Stimulated activated naive CD8-positive, alpha-beta T cell treated with anti-CD3 and anti-CD28 coated beads, Interleukin-15, amount 100 ng/mL, for 72 hours (primary cell): ENCODE measurements around the gene PPP4R4.
A peak's percentile ranks its signal among the peaks of the same experiment; 100 is the strongest.

Source experiments
- ATAC-seq: fragments of 150-1000 bp; cut with Tn5 transposase; 2 replicates; pipeline ENCODE4 v1.10.0; 2021; ENCODE audit warnings: mild to moderate bottlenecking, moderate library complexity
- DNase-seq, 2 donors: peaks; one replicate each; pipeline ENCODE4 v3.0.0; 2021 to 2022
- H3K27ac Mint-ChIP-seq, 2 donors: one replicate each; pipeline ENCODE4 v1.8.0; 2022; ENCODE audit warnings: mild to moderate bottlenecking in 2 of 2, mixed read lengths in 2 of 2, moderate library complexity in 2 of 2
- H3K27me3 Mint-ChIP-seq: one replicate; pipeline ENCODE4 v1.8.0; 2022; ENCODE audit warnings: mixed read lengths
- H3K4me1 Mint-ChIP-seq: one replicate; pipeline ENCODE4 v1.8.0; 2022; ENCODE audit warnings: mild to moderate bottlenecking, mixed read lengths
- H3K4me3 Mint-ChIP-seq, 2 donors: one replicate each; pipeline ENCODE4 v1.8.0; 2022; ENCODE audit warnings: mild to moderate bottlenecking in 2 of 2, mixed read lengths in 2 of 2, moderate library complexity in 1 of 2
- H3K9me3 Mint-ChIP-seq, 2 donors: one replicate each; pipeline ENCODE4 v1.8.0; 2022; ENCODE audit warnings: mixed read lengths in 2 of 2

PPP4R4 gene

DNA sequence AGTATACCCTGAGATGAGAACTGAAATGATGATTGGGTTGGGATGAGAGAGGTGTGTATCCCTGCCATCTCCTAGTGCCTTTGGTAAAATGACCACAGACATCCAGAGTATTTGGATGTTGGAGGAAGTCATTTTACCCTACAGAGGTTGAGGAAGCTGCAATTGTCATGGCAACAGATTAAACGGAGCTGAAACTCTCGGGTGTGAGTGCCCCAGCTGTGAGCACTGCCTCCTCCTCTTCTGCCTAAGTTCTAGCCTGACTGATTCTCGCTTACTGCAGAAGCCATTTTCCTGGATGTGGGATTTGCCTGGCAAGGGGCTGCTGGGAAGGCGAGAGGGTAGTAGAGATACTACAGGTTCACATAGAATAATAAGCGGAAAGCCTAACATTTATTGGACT lies 10.3 kb upstream of the PPP4R4 start:
- ATAC-seq, result no peak
- no peaks in the 10 kb centered on the region for H3K27me3 Mint-ChIP-seq
- H3K9me3 Mint-ChIP-seq, result no peaks in the 10 kb centered on the region
- DNase-seq, result no peak
- peaks cover 42% of the 10 kb centered on the region for H3K4me1 Mint-ChIP-seq
- H3K4me3 Mint-ChIP-seq, result no peak overlapping the region
- no peak overlapping the region for H3K27ac Mint-ChIP-seq

- DNase-seq, result peak in 1 of 2 donors; percentile 26
- Mint-ChIP-seq H3K4me1 (peaks cover 41% of the 10 kb centered on the region), H3K27me3 (no peaks in the 10 kb centered on the region), H3K4me3 (peak overlapping the region in 1 of 2 donors; percentile 12), H3K27ac (peak overlapping the region in 1 of 2 donors; percentile 70), H3K9me3 (no peaks in the 10 kb centered on the region)
- ATAC-seq, result peak; percentile 70
Observed at GRCh38 chr14:94164685-94165431, 9.3 kb upstream of the PPP4R4 start.

DNA sequence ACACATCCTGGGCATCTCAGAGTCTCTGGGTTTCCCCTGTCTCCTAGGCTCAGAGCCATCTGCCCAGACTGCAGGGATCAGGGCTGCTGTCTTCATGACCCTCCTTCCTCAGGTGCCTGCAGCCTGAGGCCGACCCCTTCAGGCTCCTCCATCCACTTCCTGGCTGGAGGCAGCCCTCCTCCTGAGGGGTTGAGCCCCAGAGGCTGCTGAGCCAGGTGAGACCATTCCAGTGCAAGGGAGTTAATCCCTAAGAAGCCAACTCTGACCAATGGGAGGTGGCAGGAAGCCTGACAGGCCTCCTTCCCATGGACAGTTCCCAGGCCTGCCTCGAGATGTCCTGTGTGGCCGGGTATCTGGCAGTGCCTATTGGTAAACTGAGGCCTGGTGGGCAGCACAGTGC lies 8.4 kb upstream of the PPP4R4 start:
- H3K4me1 Mint-ChIP-seq, result peaks cover 36% of the 10 kb centered on the region
- no peak for ATAC-seq
- peak overlapping the region in 1 of 2 donors; percentile 73 for H3K27ac Mint-ChIP-seq
- H3K27me3 Mint-ChIP-seq, result no peaks in the 10 kb centered on the region
- no peak for DNase-seq
- H3K4me3 Mint-ChIP-seq, result no peak overlapping the region
- no peaks in the 10 kb centered on the region for H3K9me3 Mint-ChIP-seq

- ATAC-seq, result no peak
- no peak for DNase-seq
- H3K27me3 Mint-ChIP-seq, result peaks cover 11% of the 10 kb centered on the region
- no peak overlapping the region for H3K27ac Mint-ChIP-seq
- H3K4me3 Mint-ChIP-seq, result no peak overlapping the region
- H3K9me3 Mint-ChIP-seq, result no peaks in the 10 kb centered on the region
- peaks cover 11% of the 10 kb centered on the region for H3K4me1 Mint-ChIP-seq
Observed at GRCh38 chr14:94170136-94170535, 4.0 kb upstream of the PPP4R4 start.

- H3K9me3 Mint-ChIP-seq, result no peaks in the 10 kb centered on the region
- no peak overlapping the region for H3K4me3 Mint-ChIP-seq
- H3K27me3 Mint-ChIP-seq, result peaks cover 22% of the 10 kb centered on the region
- no peak for DNase-seq
- H3K27ac Mint-ChIP-seq, result no peak overlapping the region
- ATAC-seq, result no peak
- peaks cover 21% of the 10 kb centered on the region for H3K4me1 Mint-ChIP-seq
Observed at GRCh38 chr14:94171208-94171607, 2.9 kb upstream of the PPP4R4 start.

DNA sequence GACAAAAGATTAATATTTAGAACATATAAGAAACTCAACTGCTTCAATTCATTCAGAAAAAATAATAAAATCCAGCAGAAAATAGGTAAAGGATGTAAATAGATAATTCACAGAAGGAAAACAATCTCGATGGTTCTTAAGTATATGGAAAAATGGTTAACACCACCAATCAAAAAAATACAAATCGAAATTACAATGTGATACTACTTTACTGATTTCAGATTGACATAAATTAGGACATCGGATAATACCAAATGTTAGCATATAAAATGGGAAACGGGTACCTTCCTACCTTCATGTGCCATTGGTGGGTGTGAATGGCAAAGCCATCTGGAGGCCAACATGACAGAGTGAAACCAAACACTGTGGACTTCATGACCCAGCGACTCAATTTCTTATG lies 1.6 kb upstream of the PPP4R4 start:
- ATAC-seq (no peak), DNase-seq (no peak)
- H3K4me1 Mint-ChIP-seq, result peaks cover 30% of the 10 kb centered on the region
- H3K4me3 Mint-ChIP-seq, result no peak overlapping the region
- H3K9me3 Mint-ChIP-seq, result no peaks in the 10 kb centered on the region
- H3K27me3 Mint-ChIP-seq, result peaks cover 32% of the 10 kb centered on the region
- no peak overlapping the region for H3K27ac Mint-ChIP-seq

DNA sequence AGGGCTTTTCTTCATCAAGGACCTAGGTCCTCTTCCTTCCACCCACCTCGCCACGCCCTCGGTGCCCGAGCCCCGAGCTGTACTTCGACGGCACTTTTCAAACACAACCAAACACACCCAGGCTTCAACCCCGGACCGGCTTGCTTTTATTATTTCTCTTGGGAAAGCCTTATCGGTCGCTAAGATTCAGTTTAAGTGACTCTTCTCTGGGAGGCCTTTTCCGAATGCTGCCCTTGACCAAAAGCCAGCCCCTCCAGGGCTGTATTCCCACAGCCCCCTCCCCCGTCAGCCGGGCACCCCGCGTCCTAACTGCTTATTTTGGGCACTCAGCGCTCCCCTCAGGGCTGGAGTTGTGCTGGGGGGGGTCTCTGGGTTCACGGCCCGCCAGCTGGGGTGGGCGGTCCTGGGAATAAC lies 644 bp upstream of the PPP4R4 start:
- peak overlapping the region; percentile 78 to 82 for H3K4me3 Mint-ChIP-seq
- H3K27ac Mint-ChIP-seq, result peak overlapping the region in 1 of 2 donors; percentile 66
- DNase-seq, result peak in 1 of 2 donors; percentile 28
- peaks cover 30% of the 10 kb centered on the region for H3K4me1 Mint-ChIP-seq
- H3K27me3 Mint-ChIP-seq, result peaks cover 32% of the 10 kb centered on the region
- H3K9me3 Mint-ChIP-seq, result no peaks in the 10 kb centered on the region
- ATAC-seq, result no peak

DNA sequence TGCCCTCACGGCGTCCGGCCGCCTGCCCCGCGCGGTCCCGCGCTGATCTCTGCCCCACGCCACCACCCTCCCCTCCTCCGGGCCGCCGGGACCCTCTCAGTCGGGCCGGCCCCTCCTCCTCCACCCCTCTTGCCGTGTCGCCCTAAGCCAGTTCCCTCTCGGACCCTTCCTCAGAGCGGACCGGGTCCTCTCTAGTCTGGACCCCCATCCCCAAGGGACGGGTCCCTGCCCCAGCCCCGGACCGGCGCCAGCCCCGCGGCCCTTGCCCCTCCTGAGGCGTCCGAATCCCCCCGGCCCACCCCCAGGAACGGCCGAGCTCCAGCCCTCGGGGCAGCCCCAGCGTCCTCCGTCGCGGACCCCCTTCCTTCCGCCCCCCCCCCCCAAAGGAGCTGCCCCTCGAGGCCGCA lies 485 bp downstream of the PPP4R4 start:
- no peak for DNase-seq
- Mint-ChIP-seq H3K4me3 (peak overlapping the region; percentile 83 to 89), H3K4me1 (peaks cover 30% of the 10 kb centered on the region), H3K9me3 (no peaks in the 10 kb centered on the region), H3K27me3 (peaks cover 38% of the 10 kb centered on the region), H3K27ac (peak overlapping the region in 1 of 2 donors; percentile 40)
- peak; percentile 56 for ATAC-seq

- DNase-seq (no peak), ATAC-seq (peak; percentile 19)
- H3K4me1 Mint-ChIP-seq, result peaks cover 32% of the 10 kb centered on the region
- no peaks in the 10 kb centered on the region for H3K9me3 Mint-ChIP-seq
- peaks cover 40% of the 10 kb centered on the region for H3K27me3 Mint-ChIP-seq
- H3K27ac Mint-ChIP-seq, result peak overlapping the region; percentile 57 to 81
- peak overlapping the region; percentile 83 to 89 for H3K4me3 Mint-ChIP-seq
Observed at GRCh38 chr14:94175011-94175745, 1.1 kb downstream of the PPP4R4 start.

DNA sequence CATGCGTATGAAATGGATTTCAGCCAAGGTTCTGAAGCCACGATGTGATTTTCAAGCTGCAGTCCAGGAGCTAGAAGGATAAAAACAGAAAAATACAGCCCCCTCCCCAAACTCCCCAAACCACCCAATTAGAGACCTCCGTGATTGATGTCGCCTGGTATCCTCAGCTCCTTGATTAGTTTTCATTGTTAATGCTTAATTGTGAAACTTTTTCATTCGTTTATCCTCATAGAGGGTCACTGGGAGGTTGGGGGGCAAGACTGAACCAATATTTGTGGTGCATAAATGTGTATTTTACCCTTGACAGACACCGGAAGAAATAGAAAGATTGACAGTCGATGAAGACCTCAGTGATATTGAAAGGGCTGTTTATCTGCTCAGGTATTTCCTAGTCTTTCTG lies 1.6 kb downstream of the PPP4R4 start:
- peaks cover 40% of the 10 kb centered on the region for H3K27me3 Mint-ChIP-seq
- H3K9me3 Mint-ChIP-seq, result no peaks in the 10 kb centered on the region
- H3K4me3 Mint-ChIP-seq, result peak overlapping the region; percentile 83 to 89
- peak overlapping the region in 1 of 2 donors; percentile 57 for H3K27ac Mint-ChIP-seq
- ATAC-seq, result no peak
- peaks cover 36% of the 10 kb centered on the region for H3K4me1 Mint-ChIP-seq
- no peak for DNase-seq

GRCh38 chr14:94176808-94177207 lies 2.7 kb downstream of the PPP4R4 start:
- ATAC-seq, result no peak
- no peak for DNase-seq
- Mint-ChIP-seq H3K27me3 (peaks cover 36% of the 10 kb centered on the region), H3K9me3 (no peaks in the 10 kb centered on the region), H3K27ac (no peak overlapping the region), H3K4me1 (peaks cover 42% of the 10 kb centered on the region), H3K4me3 (peak overlapping the region in 1 of 2 donors; percentile 2)

- Mint-ChIP-seq H3K4me1 (peaks cover 42% of the 10 kb centered on the region), H3K27me3 (peaks cover 33% of the 10 kb centered on the region), H3K9me3 (no peaks in the 10 kb centered on the region), H3K4me3 (no peak overlapping the region), H3K27ac (no peak overlapping the region)
- ATAC-seq (no peak), DNase-seq (no peak)
Observed at GRCh38 chr14:94177806-94178205, 3.7 kb downstream of the PPP4R4 start.

GRCh38 chr14:94179244-94179643 lies 5.1 kb downstream of the PPP4R4 start:
- DNase-seq (no peak), ATAC-seq (no peak)
- Mint-ChIP-seq H3K4me1 (peaks cover 36% of the 10 kb centered on the region), H3K27me3 (peaks cover 33% of the 10 kb centered on the region), H3K4me3 (no peak overlapping the region), H3K27ac (no peak overlapping the region), H3K9me3 (no peaks in the 10 kb centered on the region)

DNA sequence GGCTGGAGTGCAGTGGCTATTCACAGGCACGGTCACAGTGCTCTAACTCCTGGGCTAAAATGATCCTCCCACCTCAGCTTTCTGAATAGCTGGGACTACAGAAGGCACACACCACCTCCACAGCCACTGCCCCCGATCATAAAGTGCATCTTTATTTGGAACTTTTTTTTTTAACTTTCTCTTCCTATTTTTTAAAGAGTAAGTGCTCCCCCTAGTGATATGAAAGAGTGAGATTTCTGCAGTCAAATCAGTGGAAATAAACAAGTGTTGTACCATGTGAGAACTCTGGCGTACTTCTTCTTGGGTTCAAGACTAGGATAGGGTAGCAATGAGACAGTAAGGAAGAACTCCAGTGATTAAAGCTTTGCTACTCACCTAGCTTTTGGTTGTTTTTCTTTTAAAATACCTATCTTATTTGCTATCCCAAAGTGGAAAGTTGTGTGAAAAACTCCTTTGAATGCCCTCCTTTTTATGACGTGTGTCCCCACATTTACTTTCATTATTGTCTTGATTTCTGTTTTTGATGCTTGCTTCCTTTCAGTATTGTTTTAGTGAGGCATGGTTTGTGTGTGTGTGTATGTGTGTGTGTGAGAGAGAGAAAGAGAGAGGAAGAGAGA lies 6.6 kb downstream of the PPP4R4 start:
- no peak for DNase-seq
- Mint-ChIP-seq H3K4me1 (peaks cover 25% of the 10 kb centered on the region), H3K27ac (peak overlapping the region in 1 of 2 donors; percentile 3), H3K4me3 (peak overlapping the region; percentile 32 to 63), H3K27me3 (peaks cover 22% of the 10 kb centered on the region), H3K9me3 (no peaks in the 10 kb centered on the region)
- peak; percentile 87 for ATAC-seq

DNA sequence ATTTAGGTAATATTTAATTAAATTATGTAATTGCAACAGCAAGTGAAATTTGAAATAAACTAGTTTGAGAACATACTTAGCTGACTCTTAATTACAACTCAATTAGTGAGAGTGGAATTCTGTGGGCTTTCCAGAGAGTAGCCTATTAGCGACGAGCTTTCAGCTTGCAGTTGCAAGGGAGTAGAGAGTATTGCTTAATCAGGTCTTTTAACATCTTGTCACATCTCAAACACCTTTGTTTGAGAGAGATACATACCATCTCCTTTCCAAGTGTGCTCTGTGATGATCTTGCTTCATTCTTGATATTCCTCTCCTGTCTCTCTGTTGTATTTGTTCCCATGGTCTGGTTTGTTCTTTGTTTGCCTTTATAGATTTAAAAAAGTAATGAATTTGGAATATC lies 7.7 kb downstream of the PPP4R4 start:
- peaks cover 12% of the 10 kb centered on the region for H3K27me3 Mint-ChIP-seq
- DNase-seq (no peak), ATAC-seq (no peak)
- H3K4me3 Mint-ChIP-seq, result no peak overlapping the region
- peaks cover 15% of the 10 kb centered on the region for H3K4me1 Mint-ChIP-seq
- H3K27ac Mint-ChIP-seq, result no peak overlapping the region
- no peaks in the 10 kb centered on the region for H3K9me3 Mint-ChIP-seq

GRCh38 chr14:94192536-94192935 lies 18.4 kb downstream of the PPP4R4 start:
- H3K27me3 Mint-ChIP-seq, result peaks cover 45% of the 10 kb centered on the region
- no peak overlapping the region for H3K4me3 Mint-ChIP-seq
- no peaks in the 10 kb centered on the region for H3K9me3 Mint-ChIP-seq
- no peak overlapping the region for H3K27ac Mint-ChIP-seq
- ATAC-seq (no peak), DNase-seq (no peak)
- H3K4me1 Mint-ChIP-seq, result no peaks in the 10 kb centered on the region
